Calu3 (cell line): ENCODE measurements around the gene DSP. TPM values are rescaled to one million over a fixed set of nuclear protein-coding genes. Genes with fewer than 3 reads are reported as not detected.
A peak's percentile ranks its signal among the peaks of the same experiment; 100 is the strongest.

Source experiments
- BruUV-seq: library from RNA; stranded (reverse); fragments of 400-500 nt; replicated peaks from 2 replicates; lab custom pipeline; 2021; lab: Mats Ljungman, UMichigan
- CTCF ChIA-PET: fragments of 300-600 bp; sonication (Branson Sonifier 250); formaldehyde crosslinking; loops from one replicate; lab custom pipeline; 2022; ENCODE audit warnings: antibody characterized with exemption; lab: Charles Lee
- DNase-seq: peaks from one replicate; pipeline ENCODE4 v3.0.0; 2022
- H3K27ac Mint-ChIP-seq: one replicate; pipeline ENCODE4 v1.8.0; 2022; ENCODE audit warnings: mixed read lengths; ENCODE audit not compliant: unreplicated experiment
- H3K27me3 Mint-ChIP-seq: one replicate; pipeline ENCODE4 v1.8.0; 2022; ENCODE audit warnings: mixed read lengths; ENCODE audit not compliant: unreplicated experiment
- H3K36me3 Mint-ChIP-seq: one replicate; pipeline ENCODE4 v1.8.0; 2022; ENCODE audit warnings: mild to moderate bottlenecking, moderate library complexity, mixed read lengths; ENCODE audit not compliant: insufficient read depth, unreplicated experiment
- H3K4me1 Mint-ChIP-seq: one replicate; pipeline ENCODE4 v1.8.0; 2022; ENCODE audit warnings: mild to moderate bottlenecking, low read depth, mixed read lengths; ENCODE audit not compliant: unreplicated experiment
- H3K4me3 Mint-ChIP-seq: one replicate; pipeline ENCODE4 v1.8.0; 2022; ENCODE audit warnings: mild to moderate bottlenecking, low read depth, moderate library complexity, mixed read lengths; ENCODE audit not compliant: unreplicated experiment
- H3K9me3 Mint-ChIP-seq: one replicate; pipeline ENCODE4 v1.8.0; 2022; ENCODE audit warnings: low read depth, mixed read lengths; ENCODE audit not compliant: unreplicated experiment
- CTCF ChIP-seq: fragments of 200-600 bp; IDR thresholded peaks from one replicate; pipeline ENCODE4 v1.8.0; 2022; ENCODE audit warnings: antibody characterized with exemption; ENCODE audit not compliant: unreplicated experiment
- intact Hi-C: fragments of 100-400 bp; cut with micrococcal nuclease; formaldehyde crosslinking; loops from one replicate; pipeline ENCODE4 v1.10.0; 2022; ENCODE audit not compliant: unreplicated experiment
- total RNA-seq: library from RNA; stranded (reverse); gene quantifications from 2 replicates; pipeline ENCODE4 v1.2.3, GENCODE V29; 2022

Gene DSP
- total RNA-seq, 1 experiment from 2014 or later: 57.7 TPM

- Mint-ChIP-seq H3K27me3 (no peaks in the 10 kb centered on the region), H3K9me3 (no peaks in the 10 kb centered on the region), H3K36me3 (peaks cover 23% of the 10 kb centered on the region), H3K4me1 (peaks cover 39% of the 10 kb centered on the region), H3K4me3 (peak overlapping the region; percentile 2), H3K27ac (no peak overlapping the region)
- DNase-seq: no peak
- CTCF ChIA-PET: no interaction called here
- no peak for TF ChIP-seq CTCF
- no TSS peak for BruUV-seq
- intact Hi-C loops: loop anchor here (5.0 to 10.0 kb wide), 2 partner anchors 46 to 198 kb away; no protein-coding TSS in a partner anchor
Measured at GRCh38 chr6:7593229-7593628, 51.8 kb downstream of the DSP start.

- H3K9me3 Mint-ChIP-seq: no peaks in the 10 kb centered on the region
- intact Hi-C loops: loop anchor here (5.0 to 10.0 kb wide), 2 partner anchors 47 to 200 kb away; no protein-coding TSS in a partner anchor
- no TSS peak for BruUV-seq
- H3K4me1 Mint-ChIP-seq: peaks cover 34% of the 10 kb centered on the region
- CTCF ChIA-PET: interaction anchor here (0.6 to 0.7 kb wide), 3 partner anchors 170 to 1186 kb away, joined by 3 read pairs; no protein-coding TSS in a partner anchor
- H3K27me3 Mint-ChIP-seq: no peaks in the 10 kb centered on the region
- no peak overlapping the region for H3K4me3 Mint-ChIP-seq
- peaks cover 18% of the 10 kb centered on the region for H3K36me3 Mint-ChIP-seq
- H3K27ac Mint-ChIP-seq: no peak overlapping the region
- no peak for DNase-seq
- TF ChIP-seq CTCF: no peak
Measured at GRCh38 chr6:7594579-7595125, 53.2 kb downstream of the DSP start.

GRCh38 chr6:7604003-7604402, 62.5 kb downstream of the DSP start:
- TF ChIP-seq CTCF: no peak
- BruUV-seq: no TSS peak
- no peaks in the 10 kb centered on the region for H3K4me1 Mint-ChIP-seq
- no peaks in the 10 kb centered on the region for H3K9me3 Mint-ChIP-seq
- H3K27me3 Mint-ChIP-seq: no peaks in the 10 kb centered on the region
- intact Hi-C loops: no loop called here
- no peak overlapping the region for H3K4me3 Mint-ChIP-seq
- DNase-seq: no peak
- peaks cover 16% of the 10 kb centered on the region for H3K36me3 Mint-ChIP-seq
- CTCF ChIA-PET: no interaction called here
- H3K27ac Mint-ChIP-seq: no peak overlapping the region

DNA sequence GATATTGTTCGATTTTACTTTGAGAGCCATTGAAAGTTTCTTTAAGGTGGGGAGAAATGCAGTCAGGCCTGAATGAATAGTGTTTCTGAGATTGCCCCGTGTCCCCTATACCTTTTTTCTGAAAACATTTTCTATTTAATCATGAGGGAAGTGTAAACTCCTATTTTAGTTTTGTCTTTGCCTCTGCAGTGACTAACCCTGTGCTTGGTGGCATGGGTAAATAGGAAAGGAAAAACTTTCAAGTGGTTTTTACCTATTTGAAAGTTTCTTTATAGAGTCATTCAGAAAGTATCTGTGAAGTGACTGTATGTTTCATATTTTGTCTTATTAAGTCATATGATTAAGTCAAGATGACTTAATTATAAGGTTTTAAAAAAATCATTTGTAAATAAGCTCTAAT, 63.0 kb downstream of the DSP start:
- Mint-ChIP-seq H3K4me1 (no peaks in the 10 kb centered on the region), H3K4me3 (no peak overlapping the region), H3K36me3 (peaks cover 16% of the 10 kb centered on the region), H3K27ac (no peak overlapping the region), H3K9me3 (no peaks in the 10 kb centered on the region), H3K27me3 (no peaks in the 10 kb centered on the region)
- no peak for TF ChIP-seq CTCF
- BruUV-seq: no TSS peak
- CTCF ChIA-PET: no interaction called here
- intact Hi-C loops: no loop called here
- DNase-seq: no peak
